Caco-2 (cell line): Measurements from ENCODE around the gene TNNT2. TPM values are rescaled to one million over a fixed set of nuclear protein-coding genes. Genes with fewer than 3 reads are reported as not detected.

ENCODE experiments used
- BruUV-seq: library from RNA; stranded (reverse); fragments of 400-500 nt; replicated peaks from 2 replicates; lab custom pipeline; 2021; lab: Mats Ljungman, UMichigan
- CTCF ChIA-PET: fragments of 300-600 bp; sonication (Branson Sonifier 250); formaldehyde crosslinking; loops from one replicate; lab custom pipeline; 2022; ENCODE audit warnings: antibody characterized with exemption; lab: Charles Lee
- POLR2A ChIA-PET: fragments of 300-600 bp; sonication (Branson Sonifier 250); formaldehyde crosslinking; loops from one replicate; lab custom pipeline; 2022; ENCODE audit warnings: antibody characterized with exemption; lab: Charles Lee
- DNase-seq, 2 experiments: peaks; one replicate each; pipeline versions ENCODE4 v3.0.0 to v3.0.0-alpha.2; 2020 to 2022
- H3K27me3 ChIP-seq: replicated peaks from 2 replicates; pipeline ENCODE4 v1.6.0; 2011; ENCODE audit warnings: low read length; ENCODE audit not compliant: control insufficient read depth, insufficient read depth
- H3K36me3 ChIP-seq: 2 replicates; pipeline ENCODE4 v1.5.1; 2011; ENCODE audit warnings: low read length; ENCODE audit not compliant: control insufficient read depth, insufficient read depth
- H3K4me1 ChIP-seq: fragments of 250-450 bp; sonication (Bioruptor Pico); 2 replicates; pipeline ENCODE4 v1.5.1; 2020; ENCODE audit warnings: mild to moderate bottlenecking
- H3K4me3 ChIP-seq: 2 replicates; pipeline ENCODE4 v1.5.1; 2011; ENCODE audit warnings: low read depth, mild to moderate bottlenecking, control low read depth, low read length
- H3K9me3 ChIP-seq: fragments of 250-450 bp; sonication (Bioruptor Pico); 2 replicates; pipeline ENCODE4 v1.5.1; 2020; ENCODE audit warnings: mild to moderate bottlenecking, moderate library complexity
- H3K27ac Mint-ChIP-seq: one replicate; pipeline ENCODE4 v1.8.0; 2022; ENCODE audit warnings: mixed read lengths; ENCODE audit not compliant: unreplicated experiment
- H3K27me3 Mint-ChIP-seq: one replicate; pipeline ENCODE4 v1.8.0; 2022; ENCODE audit warnings: mixed read lengths; ENCODE audit not compliant: insufficient read depth, unreplicated experiment
- H3K36me3 Mint-ChIP-seq: one replicate; pipeline ENCODE4 v1.8.0; 2022; ENCODE audit warnings: mild to moderate bottlenecking, mixed read lengths; ENCODE audit not compliant: insufficient read depth, unreplicated experiment
- H3K4me1 Mint-ChIP-seq: one replicate; pipeline ENCODE4 v1.8.0; 2022; ENCODE audit warnings: low read depth, mixed read lengths; ENCODE audit not compliant: unreplicated experiment
- H3K4me3 Mint-ChIP-seq: one replicate; pipeline ENCODE4 v1.8.0; 2022; ENCODE audit warnings: mild to moderate bottlenecking, moderate library complexity, mixed read lengths; ENCODE audit not compliant: unreplicated experiment
- H3K9me3 Mint-ChIP-seq: one replicate; pipeline ENCODE4 v1.8.0; 2022; ENCODE audit warnings: mixed read lengths; ENCODE audit not compliant: unreplicated experiment
- CTCF ChIP-seq, 2 experiments: fragments of 200-600 bp in 1 of 2; IDR thresholded peaks; 1 replicate in 1 of 2; 2 replicates in 1 of 2; pipeline versions ENCODE4 v1.5.1 to v1.8.0; 2011 to 2022; ENCODE audit warnings: antibody characterized with exemption in 1 of 2, control low read depth in 1 of 2, inconsistent platforms in 1 of 2, low read depth in 1 of 2, low read length in 1 of 2, mild to moderate bottlenecking in 1 of 2, moderate library complexity in 1 of 2; ENCODE audit not compliant: insufficient read depth in 1 of 2, severe bottlenecking in 1 of 2, unreplicated experiment in 1 of 2
- intact Hi-C: fragments of 100-400 bp; cut with micrococcal nuclease; formaldehyde crosslinking; loops from one replicate; pipeline ENCODE4 v1.10.0; 2022; ENCODE audit not compliant: unreplicated experiment
- total RNA-seq: library from RNA; stranded (reverse); gene quantifications from 2 replicates; pipeline ENCODE4 v1.2.3, GENCODE V29; 2022

TNNT2 gene
- total RNA-seq, 1 experiment from 2014 or later: 7.3 TPM

GRCh38 chr1:201396861-201397464 lies 19.5 kb upstream of the TNNT2 start:
- Histone ChIP-seq H3K36me3 (peaks cover 5% of the 10 kb centered on the region), H3K4me1 (peaks cover 48% of the 10 kb centered on the region), H3K9me3 (no peaks in the 10 kb centered on the region), H3K27me3 (no peaks in the 10 kb centered on the region), H3K4me3 (peak overlapping the region; percentile 79)
- DNase-seq: peak; percentile 81 to 83
- H3K9me3 Mint-ChIP-seq: no peaks in the 10 kb centered on the region
- no peak for TF ChIP-seq CTCF (IDR thresholded peaks at IDR 0.05; ENCODE audit: insufficient read depth in 1 of 2, low read depth in 1 of 2, low read length in 1 of 2, severe bottlenecking in 1 of 2, unreplicated experiment in 1 of 2)
- peak overlapping the region; percentile 73 for H3K27ac Mint-ChIP-seq
- no TSS peak for BruUV-seq
- ChIA-PET POLR2A (interaction anchor here (0.6 kb wide), 1 partner anchor 21 kb away, joined by 10 read pairs; no protein-coding TSS in a partner anchor), CTCF (interaction anchor here (0.5 to 1.0 kb wide), 3 partner anchors 11 to 89 kb away, joined by 3 to 6 read pairs (median 3); no protein-coding TSS in a partner anchor)
- intact Hi-C loops: no loop called here
- peaks cover 9% of the 10 kb centered on the region for H3K36me3 Mint-ChIP-seq
- no peaks in the 10 kb centered on the region for H3K27me3 Mint-ChIP-seq
- H3K4me3 Mint-ChIP-seq: peak overlapping the region; percentile 73
- peaks cover 32% of the 10 kb centered on the region for H3K4me1 Mint-ChIP-seq

- H3K4me1 Mint-ChIP-seq: peaks cover 32% of the 10 kb centered on the region
- POLR2A ChIA-PET: interaction anchor here (0.6 kb wide), 1 partner anchor 32 kb away, joined by 5 read pairs; no protein-coding TSS in a partner anchor
- intact Hi-C loops: no loop called here
- Histone ChIP-seq H3K4me3 (no peak overlapping the region), H3K27me3 (no peaks in the 10 kb centered on the region), H3K36me3 (peaks cover 5% of the 10 kb centered on the region), H3K9me3 (no peaks in the 10 kb centered on the region), H3K4me1 (peaks cover 42% of the 10 kb centered on the region)
- TF ChIP-seq CTCF (IDR thresholded peaks at IDR 0.05; ENCODE audit: insufficient read depth in 1 of 2, low read depth in 1 of 2, low read length in 1 of 2, severe bottlenecking in 1 of 2, unreplicated experiment in 1 of 2): no peak
- CTCF ChIA-PET: interaction anchor here (0.6 to 0.8 kb wide), 2 partner anchors 40 to 1884 kb away, joined by 3 to 4 read pairs; no protein-coding TSS in a partner anchor
- peaks cover 14% of the 10 kb centered on the region for H3K36me3 Mint-ChIP-seq
- H3K4me3 Mint-ChIP-seq: no peak overlapping the region
- H3K27me3 Mint-ChIP-seq: no peaks in the 10 kb centered on the region
- H3K9me3 Mint-ChIP-seq: no peaks in the 10 kb centered on the region
- H3K27ac Mint-ChIP-seq: no peak overlapping the region
- BruUV-seq: no TSS peak
- no peak for DNase-seq
Observed at GRCh38 chr1:201395936-201396335, 18.5 kb upstream of the TNNT2 start.

- intact Hi-C loops: no loop called here
- peaks cover 21% of the 10 kb centered on the region for H3K4me1 Mint-ChIP-seq
- no peaks in the 10 kb centered on the region for H3K9me3 ChIP-seq
- no peak overlapping the region for H3K4me3 Mint-ChIP-seq
- POLR2A ChIA-PET: no interaction called here
- H3K36me3 Mint-ChIP-seq: peaks cover 15% of the 10 kb centered on the region
- no peak overlapping the region for H3K4me3 ChIP-seq
- CTCF ChIA-PET: no interaction called here
- TF ChIP-seq CTCF (IDR thresholded peaks at IDR 0.05; ENCODE audit: insufficient read depth in 1 of 2, low read depth in 1 of 2, low read length in 1 of 2, severe bottlenecking in 1 of 2, unreplicated experiment in 1 of 2): no peak
- no TSS peak for BruUV-seq
- no peaks in the 10 kb centered on the region for H3K27me3 Mint-ChIP-seq
- DNase-seq: no peak
- H3K27ac Mint-ChIP-seq: no peak overlapping the region
- H3K36me3 ChIP-seq: peaks cover 5% of the 10 kb centered on the region
- H3K4me1 ChIP-seq: peaks cover 31% of the 10 kb centered on the region
- no peaks in the 10 kb centered on the region for H3K27me3 ChIP-seq
- H3K9me3 Mint-ChIP-seq: no peaks in the 10 kb centered on the region
Observed at GRCh38 chr1:201394591-201394990, 17.1 kb upstream of the TNNT2 start.
